HCT116 (cell line): ENCODE results near the gene EIPR1. TPM values are rescaled to one million over a fixed set of nuclear protein-coding genes. Genes with fewer than 3 reads are reported as not detected.

Experiments used
- ATAC-seq: fragments of 200-7000 bp; cut with Tn5 transposase; 2 replicates; pipeline ENCODE4 v1.9.1; 2020; ENCODE audit warnings: mild to moderate bottlenecking, moderate library complexity
- BruUV-seq: library from RNA; stranded (reverse); fragments of 400-500 nt; replicated peaks from 2 replicates; lab custom pipeline; 2021; lab: Mats Ljungman, UMichigan
- CTCF ChIA-PET: fragments of 300-600 bp; sonication (Branson Sonifier 250); formaldehyde crosslinking; loops from one replicate; lab custom pipeline; 2021; ENCODE audit warnings: antibody characterized with exemption; lab: Charles Lee
- POLR2A ChIA-PET: fragments of 300-600, 350-600 bp; sonication (Branson Sonifier 250); formaldehyde crosslinking; loops from one replicate; lab custom pipeline; 2021; ENCODE audit warnings: antibody characterized with exemption; lab: Charles Lee
- RAD21 ChIA-PET, 2 experiments: fragments of 300-600 bp; sonication (Branson Sonifier 250); formaldehyde crosslinking; loops; one replicate each; lab custom pipeline; 2023; ENCODE audit warnings: low total read pairs in 2 of 2; ENCODE audit not compliant: uncharacterized antibody in 2 of 2, unreplicated experiment in 2 of 2, low non-redundant PET in 1 of 2; lab: Charles Lee
- DNase-seq: peaks from one replicate; pipeline ENCODE4 v3.0.0-alpha.2; 2010; ENCODE audit warnings: low read depth, low spot score
- H2AFZ ChIP-seq: fragments of 200-600 bp; shearing (Covaris generic), sonication (generic); 2 replicates; pipeline ENCODE4 v1.6.1; 2017; ENCODE audit warnings: low read depth, mixed run types, mixed read lengths, antibody characterized with exemption, low read length; ENCODE audit not compliant: poor library complexity, severe bottlenecking
- H3K27ac ChIP-seq: 2 replicates; pipeline ENCODE4 v1.5.1; 2012; ENCODE audit warnings: low read depth, low read length
- H3K27me3 ChIP-seq: fragments of 200-600 bp; sonication (generic); 2 replicates; pipeline ENCODE4 v1.6.1; 2016; ENCODE audit warnings: mixed run types, low read length, mixed read lengths; ENCODE audit not compliant: insufficient read depth
- H3K36me3 ChIP-seq, 2 experiments: fragments of 200-500 bp in 1 of 2; fragments of 200-600 bp in 1 of 2; sonication (Bioruptor generic) in 1 of 2; sonication (generic) in 1 of 2; 2 replicates each; pipeline versions ENCODE4 v1.5.1 to v1.6.1; 2014 to 2016; ENCODE audit warnings: low read length in 2 of 2, inconsistent platforms in 1 of 2, mixed read lengths in 1 of 2, mixed run types in 1 of 2; ENCODE audit not compliant: insufficient read depth in 2 of 2, control insufficient read depth in 1 of 2
- H3K4me1 ChIP-seq, 2 experiments: fragments of 200-600 bp in 1 of 2; sonication (generic) in 1 of 2; 2 replicates each; pipeline versions ENCODE4 v1.5.1 to v1.6.1; 2012 to 2017; ENCODE audit warnings: low read length in 2 of 2, inconsistent platforms in 1 of 2, mild to moderate bottlenecking in 1 of 2, mixed read lengths in 1 of 2, mixed run types in 1 of 2, moderate library complexity in 1 of 2; ENCODE audit not compliant: insufficient read depth in 2 of 2, control insufficient read depth in 1 of 2
- H3K4me2 ChIP-seq: fragments of 200-600 bp; sonication (generic); 2 replicates; pipeline ENCODE4 v1.6.1; 2017; ENCODE audit warnings: mixed run types, low read length, mixed read lengths
- H3K4me3 ChIP-seq, 2 experiments: fragments of 200-600 bp in 1 of 2; sonication (generic) in 1 of 2; replicated peaks in 1 of 2; 2 replicates each; pipeline ENCODE4 v1.5.1; 2011 to 2016; ENCODE audit warnings: low read length in 2 of 2, control low read depth in 1 of 2, low read depth in 1 of 2, mild to moderate bottlenecking in 1 of 2, mixed read lengths in 1 of 2, mixed run types in 1 of 2
- H3K79me2 ChIP-seq: fragments of 200-600 bp; sonication (generic); 2 replicates; pipeline ENCODE4 v1.6.1; 2017; ENCODE audit warnings: mild to moderate bottlenecking, mixed run types, low read length, moderate library complexity, mixed read lengths; ENCODE audit not compliant: insufficient read depth
- H3K9ac ChIP-seq: fragments of 200-600 bp; sonication (generic); 2 replicates; pipeline ENCODE4 v1.6.1; 2016; ENCODE audit warnings: low read length, mixed read lengths
- H3K9me2 ChIP-seq: fragments of 200-600 bp; sonication (generic), shearing (Covaris generic); 2 replicates; pipeline ENCODE4 v1.6.1; 2017; ENCODE audit warnings: mixed run types, mild to moderate bottlenecking, moderate library complexity; ENCODE audit not compliant: insufficient read depth
- H3K9me3 ChIP-seq, 2 experiments: fragments of 200-500 bp in 1 of 2; fragments of 200-600 bp in 1 of 2; sonication (Bioruptor generic) in 1 of 2; sonication (generic) in 1 of 2; 2 replicates each; pipeline ENCODE4 v1.6.1; 2014 to 2017; ENCODE audit warnings: low read length in 2 of 2, mixed read lengths in 2 of 2, inconsistent platforms in 1 of 2, low read depth in 1 of 2, mild to moderate bottlenecking in 1 of 2, mixed run types in 1 of 2, moderate library complexity in 1 of 2; ENCODE audit not compliant: control insufficient read depth in 1 of 2, insufficient read depth in 1 of 2
- H4K20me1 ChIP-seq: fragments of 200-600 bp; sonication (generic), shearing (Covaris generic); 2 replicates; pipeline ENCODE4 v1.6.1; 2017; ENCODE audit warnings: mixed run types, mild to moderate bottlenecking, moderate library complexity; ENCODE audit not compliant: insufficient read depth
- ATF3 ChIP-seq: IDR thresholded peaks from 2 replicates; pipeline ENCODE4 v1.6.1; 2012
- CBX3 ChIP-seq: IDR thresholded peaks from 2 replicates; pipeline ENCODE4 v1.6.1; 2012; ENCODE audit warnings: low read depth
- EZH2phosphoT487 ChIP-seq: fragments of 200-600 bp; IDR thresholded peaks from 2 replicates; pipeline ENCODE4 v1.6.1; 2018; ENCODE audit warnings: antibody characterized with exemption, borderline replicate concordance
- FOSL1 ChIP-seq: IDR thresholded peaks from 2 replicates; pipeline ENCODE4 v1.6.1; 2012; ENCODE audit warnings: low read depth
- JUND ChIP-seq: IDR thresholded peaks from 2 replicates; pipeline ENCODE4 v1.6.1; 2012
- POLR2AphosphoS5 ChIP-seq: IDR thresholded peaks from 2 replicates; pipeline ENCODE4 v1.6.1; 2011; ENCODE audit warnings: mild to moderate bottlenecking, low read depth, low read length, moderate library complexity
- RAD21 ChIP-seq: IDR thresholded peaks from 2 replicates; pipeline ENCODE4 v1.6.1; 2012; ENCODE audit warnings: low read depth, mild to moderate bottlenecking
- SIN3A ChIP-seq: IDR thresholded peaks from 2 replicates; pipeline ENCODE4 v1.6.1; 2012; ENCODE audit warnings: low read depth
- SP1 ChIP-seq: IDR thresholded peaks from 2 replicates; pipeline ENCODE4 v1.6.1; 2012; ENCODE audit warnings: low read depth
- SRF ChIP-seq: IDR thresholded peaks from 2 replicates; pipeline ENCODE4 v1.6.1; 2012; ENCODE audit warnings: low read depth
- YY1 ChIP-seq: IDR thresholded peaks from 2 replicates; pipeline ENCODE4 v1.6.1; 2011; ENCODE audit warnings: low read length, low read depth, moderate library complexity, mild to moderate bottlenecking; ENCODE audit not compliant: insufficient replicate concordance; ENCODE audit errors: extremely low read depth
- intact Hi-C: fragments of 100-400 bp; cut with micrococcal nuclease; formaldehyde crosslinking; loops from 2 replicates; pipeline ENCODE4 v1.10.0; 2022
- total RNA-seq: library from RNA; stranded (reverse); gene quantifications from one replicate; pipeline ENCODE4 v1.2.1, GENCODE V29; 2021; ENCODE audit not compliant: unreplicated experiment
- TF ChIP-seq, protein P1 (sequence below): IDR thresholded peaks from 2 replicates; pipeline ENCODE4 v1.6.1; 2012
- TF ChIP-seq, protein P2 (sequence below): IDR thresholded peaks from 2 replicates; pipeline ENCODE4 v1.6.1; 2012; ENCODE audit warnings: low read depth

Gene EIPR1
- total RNA-seq, 1 experiment from 2014 or later: 36.9 TPM

GRCh38 chr2:3320910-3321605 is 56.6 kb downstream of the EIPR1 start:
- ChIA-PET CTCF (no interaction called here), POLR2A (no interaction called here)
- TF ChIP-seq, protein P1, sequence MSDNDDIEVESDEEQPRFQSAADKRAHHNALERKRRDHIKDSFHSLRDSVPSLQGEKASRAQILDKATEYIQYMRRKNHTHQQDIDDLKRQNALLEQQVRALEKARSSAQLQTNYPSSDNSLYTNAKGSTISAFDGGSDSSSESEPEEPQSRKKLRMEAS: no peak
- no peak for TF ChIP-seq SIN3A
- TF ChIP-seq ATF3: no peak
- no peak for TF ChIP-seq YY1
- no peak for TF ChIP-seq EZH2phosphoT487
- TF ChIP-seq SP1: no peak
- TF ChIP-seq JUND: no peak
- TF ChIP-seq POLR2AphosphoS5: no peak
- TF ChIP-seq FOSL1: no peak
- TF ChIP-seq, protein P2, sequence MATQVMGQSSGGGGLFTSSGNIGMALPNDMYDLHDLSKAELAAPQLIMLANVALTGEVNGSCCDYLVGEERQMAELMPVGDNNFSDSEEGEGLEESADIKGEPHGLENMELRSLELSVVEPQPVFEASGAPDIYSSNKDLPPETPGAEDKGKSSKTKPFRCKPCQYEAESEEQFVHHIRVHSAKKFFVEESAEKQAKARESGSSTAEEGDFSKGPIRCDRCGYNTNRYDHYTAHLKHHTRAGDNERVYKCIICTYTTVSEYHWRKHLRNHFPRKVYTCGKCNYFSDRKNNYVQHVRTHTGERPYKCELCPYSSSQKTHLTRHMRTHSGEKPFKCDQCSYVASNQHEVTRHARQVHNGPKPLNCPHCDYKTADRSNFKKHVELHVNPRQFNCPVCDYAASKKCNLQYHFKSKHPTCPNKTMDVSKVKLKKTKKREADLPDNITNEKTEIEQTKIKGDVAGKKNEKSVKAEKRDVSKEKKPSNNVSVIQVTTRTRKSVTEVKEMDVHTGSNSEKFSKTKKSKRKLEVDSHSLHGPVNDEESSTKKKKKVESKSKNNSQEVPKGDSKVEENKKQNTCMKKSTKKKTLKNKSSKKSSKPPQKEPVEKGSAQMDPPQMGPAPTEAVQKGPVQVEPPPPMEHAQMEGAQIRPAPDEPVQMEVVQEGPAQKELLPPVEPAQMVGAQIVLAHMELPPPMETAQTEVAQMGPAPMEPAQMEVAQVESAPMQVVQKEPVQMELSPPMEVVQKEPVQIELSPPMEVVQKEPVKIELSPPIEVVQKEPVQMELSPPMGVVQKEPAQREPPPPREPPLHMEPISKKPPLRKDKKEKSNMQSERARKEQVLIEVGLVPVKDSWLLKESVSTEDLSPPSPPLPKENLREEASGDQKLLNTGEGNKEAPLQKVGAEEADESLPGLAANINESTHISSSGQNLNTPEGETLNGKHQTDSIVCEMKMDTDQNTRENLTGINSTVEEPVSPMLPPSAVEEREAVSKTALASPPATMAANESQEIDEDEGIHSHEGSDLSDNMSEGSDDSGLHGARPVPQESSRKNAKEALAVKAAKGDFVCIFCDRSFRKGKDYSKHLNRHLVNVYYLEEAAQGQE: no peak
- no peak for TF ChIP-seq SRF
- no peak for TF ChIP-seq RAD21
- no peak for TF ChIP-seq CBX3
- TF ChIP-seq, all 23 proteins: peak for 0

More at GRCh38 chr2:3320910-3321605, 56.6 kb downstream of the EIPR1 start:
- no peak for DNase-seq
- Histone ChIP-seq H3K9me2 (no peaks in the 10 kb centered on the region), H4K20me1 (no peaks in the 10 kb centered on the region), H3K9me3 (no peaks in the 10 kb centered on the region), H3K27ac (no peak overlapping the region), H3K4me2 (no peak overlapping the region), H3K4me3 (no peak overlapping the region), H3K36me3 (0 out of 4 replicates have a peak, but pooled peaks cover 0 to 6% of the 10 kb centered on the region in 2 experiments), H3K4me1 (no peaks in the 10 kb centered on the region), H3K27me3 (no peaks in the 10 kb centered on the region), H2AFZ (no peak overlapping the region), H3K79me2 (peaks cover 18% of the 10 kb centered on the region; the same call in 1 of the 2 replicates), H3K9ac (no peak overlapping the region)
- RAD21 ChIA-PET: no interaction called here
- no peak for ATAC-seq
- intact Hi-C loops: no loop called here
- no TSS peak for BruUV-seq
